ENCODE measurements around the gene MUC5AC. TPM values are rescaled to one million over a fixed set of nuclear protein-coding genes. Genes with fewer than 3 reads are reported as not detected.

MUC5AC gene
- total RNA-seq, 2 experiments from 2014 or later: not detected

Other genes starting within 250 kb of the MUC5AC start
- gene CHID1, start 247.1 kb upstream of the MUC5AC start, total RNA-seq: 10 to 100 TPM; 60.4 to 75.3 TPM
- 10 to 100 TPM; 43.5 to 71.6 TPM for gene AP2A2, start 232.1 kb upstream of the MUC5AC start, total RNA-seq
- gene MUC6, start 121.2 kb upstream of the MUC5AC start, total RNA-seq: not detected
- gene MUC2, start 83.1 kb upstream of the MUC5AC start, total RNA-seq: not detected
- not detected for gene MUC5B, start 65.1 kb downstream of the MUC5AC start, total RNA-seq
- gene TOLLIP, start 151.7 kb downstream of the MUC5AC start, total RNA-seq: 10 to 100 TPM; 29.6 to 45.8 TPM
- gene BRSK2, start 232.0 kb downstream of the MUC5AC start, total RNA-seq: 1 to 10 TPM in 1 of 2 experiments, under 1 TPM in 1; 0.96 to 1.2 TPM